ENCODE data around the gene KREMEN1.

The KREMEN1 gene

GRCh38 chr22:29136782-29137700, 64.2 kb downstream of the KREMEN1 start:
- no peak for DNase-seq

DNA sequence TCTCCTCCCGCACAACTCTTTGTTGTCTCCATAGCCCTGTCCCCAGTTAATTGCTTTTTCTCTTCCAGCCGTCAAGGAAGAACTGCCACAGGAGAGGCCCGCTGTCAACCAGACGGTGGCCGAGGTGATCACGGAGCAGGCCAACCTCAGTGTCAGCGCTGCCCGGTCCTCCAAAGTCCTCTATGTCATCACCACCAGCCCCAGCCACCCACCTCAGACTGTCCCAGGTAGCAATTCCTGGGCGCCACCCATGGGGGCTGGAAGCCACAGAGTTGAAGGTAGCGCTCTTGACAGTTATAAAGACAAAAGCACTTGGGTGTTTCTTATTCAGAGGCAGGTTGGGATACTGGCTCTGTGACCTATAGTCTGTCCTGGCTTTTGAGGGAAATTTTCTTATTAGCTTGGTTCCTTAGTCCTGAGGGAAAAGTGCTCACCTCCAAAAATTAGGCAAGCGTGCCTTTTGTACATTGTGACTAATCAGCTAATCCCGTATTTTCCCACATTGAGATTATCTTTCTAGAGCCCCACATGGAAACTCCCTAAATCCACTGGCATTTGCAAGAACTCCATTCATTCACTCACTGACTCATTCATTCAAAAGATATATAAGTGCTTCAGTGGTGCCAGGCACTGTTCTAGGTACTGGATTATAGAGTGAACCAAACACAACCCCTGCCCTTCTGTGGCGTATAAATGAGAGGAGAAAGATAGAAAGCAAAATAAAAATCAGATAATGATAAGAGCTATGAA, 65.9 kb downstream of the KREMEN1 start:
- DNase-seq = no peak

- no peak for DNase-seq
These were observed 67.3 kb downstream of the KREMEN1 start for GRCh38 chr22:29139965-29140782.

- no peak for DNase-seq
These were observed 68.3 kb downstream of the KREMEN1 start for GRCh38 chr22:29141078-29141688.

GRCh38 chr22:29142116-29142515, 69.3 kb downstream of the KREMEN1 start:
- DNase-seq = no peak

GRCh38 chr22:29143941-29144785, 71.3 kb downstream of the KREMEN1 start:
- no peak for DNase-seq

GRCh38 chr22:29144786-29145160, 71.9 kb downstream of the KREMEN1 start:
- DNase-seq = no peak

DNA sequence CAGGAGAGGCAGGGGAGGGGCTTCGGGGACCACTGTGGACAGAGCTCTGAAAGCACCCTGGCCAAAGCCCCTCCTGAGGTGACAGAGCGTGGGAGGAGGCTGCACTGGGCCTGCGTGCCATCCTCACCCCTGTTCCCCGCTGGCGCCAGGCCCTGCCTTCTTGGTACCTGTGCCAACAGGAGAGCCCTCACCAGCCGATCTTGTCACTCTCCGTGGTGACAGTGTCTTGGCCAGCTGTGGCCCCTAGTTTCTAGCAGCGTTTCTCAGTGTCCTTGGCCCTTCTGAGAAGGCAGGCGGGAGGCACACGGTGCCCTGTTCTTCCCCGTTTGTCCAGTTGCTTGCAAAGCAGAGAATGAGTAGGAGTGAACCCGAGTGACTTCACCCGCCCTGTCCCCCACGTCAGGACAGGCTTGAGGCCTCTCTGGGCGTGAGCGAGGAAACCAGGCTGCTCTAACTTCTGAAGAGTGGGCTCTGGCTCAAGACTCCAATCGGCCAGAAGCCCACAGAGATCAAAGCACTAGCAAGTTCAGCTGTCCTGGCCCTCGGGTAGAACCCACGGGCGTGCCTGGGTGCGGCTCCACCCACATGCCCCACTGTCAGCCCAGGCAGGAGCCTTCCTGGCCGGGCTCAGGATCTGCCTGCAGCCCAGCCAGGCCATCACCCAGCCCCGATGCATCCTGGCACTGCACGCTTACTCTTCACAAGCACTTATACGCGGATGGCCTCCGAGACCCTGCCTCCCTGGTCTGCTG, 72.7 kb downstream of the KREMEN1 start:
- DNase-seq = no peak

DNA sequence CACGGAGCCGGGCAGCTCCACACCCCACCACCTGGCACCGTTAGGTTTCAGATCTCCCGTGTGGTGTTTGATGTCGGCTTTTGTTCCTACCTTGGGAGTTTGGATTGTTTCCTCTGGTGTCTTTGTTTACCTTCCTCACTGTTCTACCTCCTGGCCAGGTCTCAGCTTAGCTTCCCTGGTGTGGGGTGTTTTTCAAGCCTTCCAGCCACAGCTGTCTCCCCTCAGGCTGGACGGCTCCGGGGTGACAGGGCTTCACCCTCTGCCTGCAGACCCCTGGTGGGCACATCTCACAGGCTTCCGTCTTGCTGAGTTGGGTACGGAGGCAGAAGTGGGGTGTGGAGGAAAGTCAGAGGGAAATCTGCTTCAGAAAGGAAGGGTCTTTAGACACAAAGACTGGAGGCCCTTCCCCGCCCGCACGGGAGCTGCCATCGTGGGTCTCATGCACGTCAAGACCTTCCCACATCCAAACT, 73.3 kb downstream of the KREMEN1 start:
- no peak for DNase-seq

GRCh38 chr22:29146771-29147170, 73.9 kb downstream of the KREMEN1 start:
- no peak for DNase-seq

GRCh38 chr22:29147331-29147899, 74.6 kb downstream of the KREMEN1 start:
- no peak for DNase-seq

GRCh38 chr22:29148036-29148435, 75.2 kb downstream of the KREMEN1 start:
- no peak for DNase-seq

DNA sequence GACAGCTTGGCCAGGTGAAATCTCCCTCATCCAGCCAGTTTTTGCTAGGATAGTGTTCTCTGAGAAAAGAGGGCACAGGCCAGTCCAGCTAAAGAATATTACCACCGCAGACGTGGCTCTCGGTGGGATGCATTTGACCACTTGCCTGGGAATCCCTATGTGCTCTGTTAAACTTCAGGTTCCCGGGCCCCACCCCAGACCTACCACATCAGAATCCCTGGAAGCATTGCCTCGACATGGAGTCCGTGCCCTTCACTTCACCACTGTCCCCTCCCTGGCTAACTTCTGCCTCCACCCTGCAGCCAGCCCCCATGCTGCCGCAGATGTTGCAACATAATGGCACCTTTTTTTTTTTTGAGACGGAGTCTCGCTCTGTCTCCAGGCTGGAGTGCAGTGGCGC, 76.0 kb downstream of the KREMEN1 start:
- DNase-seq = no peak

DNA sequence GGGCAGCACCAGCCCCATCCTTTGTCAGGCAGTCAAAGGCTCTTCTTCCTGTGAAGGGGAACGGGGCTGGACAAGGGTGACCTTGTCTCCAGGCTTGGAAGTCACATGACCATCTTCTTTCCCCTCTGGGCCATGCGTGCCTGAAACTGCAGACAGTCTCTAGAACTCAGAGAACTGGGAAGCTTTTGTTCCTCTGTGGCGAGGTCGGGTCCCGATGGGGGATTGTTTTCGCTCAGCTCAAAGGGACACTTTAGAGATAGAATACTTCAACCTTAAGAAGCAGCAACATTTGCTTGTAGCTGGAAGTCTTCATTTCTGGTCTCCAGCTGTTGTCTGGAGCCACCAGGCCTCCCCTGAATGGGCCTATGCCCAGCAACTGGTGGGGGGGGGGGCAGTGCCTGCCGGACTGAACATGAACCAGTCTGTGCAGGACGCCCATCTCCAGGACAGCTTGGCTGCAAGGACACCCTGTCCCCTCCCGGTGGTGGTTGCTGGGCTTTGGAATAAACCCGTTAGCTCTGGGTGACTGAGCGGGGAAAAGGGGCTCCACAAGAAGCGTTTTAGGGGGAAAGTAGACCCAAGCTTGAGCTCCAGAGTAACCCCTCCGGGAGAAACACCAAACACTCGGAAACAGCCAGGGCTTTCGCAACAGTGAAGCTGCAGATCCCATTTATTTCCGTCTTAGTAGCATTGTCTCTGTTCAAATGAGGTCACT, 77.2 kb downstream of the KREMEN1 start:
- DNase-seq = no peak

- no peak for DNase-seq
These were observed 77.9 kb downstream of the KREMEN1 start for GRCh38 chr22:29150701-29151100.

DNA sequence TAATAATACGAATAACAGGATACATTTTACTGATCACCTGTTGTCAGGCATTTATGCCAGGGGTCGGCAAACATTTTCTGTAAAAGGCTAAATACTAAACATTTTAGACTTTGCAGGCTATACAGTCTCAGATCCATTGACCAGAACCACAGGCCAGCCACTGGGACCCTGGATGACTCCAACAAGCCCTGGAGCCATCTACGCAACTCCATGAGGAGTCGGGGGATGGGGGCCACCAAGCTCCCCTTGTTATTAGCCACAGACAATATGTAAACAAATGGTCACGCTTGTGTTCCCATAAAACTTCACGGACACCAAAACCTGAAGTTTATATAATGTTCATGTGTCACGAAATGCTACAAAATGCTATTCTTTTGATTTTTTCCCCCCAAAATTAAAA, 78.5 kb downstream of the KREMEN1 start:
- no peak for DNase-seq

GRCh38 chr22:29152045-29152953, 79.5 kb downstream of the KREMEN1 start:
- no peak for DNase-seq

GRCh38 chr22:29152954-29153719, 80.3 kb downstream of the KREMEN1 start:
- DNase-seq = no peak

Measured in activated CD4-positive, alpha-beta T cell treated with anti-CD3 and anti-CD28 coated beads, Interleukin-2, amount 50 U/mL, for 4 hours (primary cell).